ENCODE measurements around the gene PRRG2. TPM values are rescaled to one million over a fixed set of nuclear protein-coding genes. Genes with fewer than 3 reads are reported as not detected.

Gene PRRG2
- total and polyA plus RNA-seq, 2 of the 13 experiments (the other 11 are each of a cell fraction or from before 2014, with no cell fraction given), result 0.66 to 0.82 TPM

GRCh38 chr19:49580264-49581006 lies 681 bp upstream of the PRRG2 start, which contains the start of gene NOSIP (continued):
- TF ChIP-seq ATF2 (CRISPR knock-in tag; IDR thresholded peaks at IDR 0.05) (peak; percentile 91), KDM2A (CRISPR knock-in tag; IDR thresholded peaks at IDR 0.05; ENCODE audit: borderline replicate concordance, low read depth) (peak; percentile 66), ATRX (CRISPR knock-in tag; IDR thresholded peaks at IDR 0.05; ENCODE audit: borderline replicate concordance) (no peak), ZNF33A (CRISPR knock-in tag; IDR thresholded peaks at IDR 0.05; ENCODE audit: borderline replicate concordance) (peak; percentile 86; the same call in 1 of the 2 replicates), ZNF784 (CRISPR knock-in tag; IDR thresholded peaks at IDR 0.05; ENCODE audit: borderline replicate concordance) (no peak; the same call in 1 of the 2 replicates), HDAC1 (CRISPR knock-in tag; IDR thresholded peaks at IDR 0.05) (peak; percentile 83), IRF2 (CRISPR knock-in tag; IDR thresholded peaks at IDR 0.05) (peak; percentile 97), HOXA3 (CRISPR knock-in tag; IDR thresholded peaks at IDR 0.05) (peak; percentile 91), HES4 (CRISPR knock-in tag; IDR thresholded peaks at IDR 0.05; ENCODE audit: borderline replicate concordance) (no peak), TEAD2 (CRISPR knock-in tag; IDR thresholded peaks at IDR 0.05) (no peak), CCAR2 (optimal IDR thresholded peaks at IDR 0.05; ENCODE audit: low read depth, low read length) (peak; percentile 91), GRHL1 (CRISPR knock-in tag; conservative IDR thresholded peaks at IDR 0.05) (no peak), TBL1XR1 (IDR thresholded peaks at IDR 0.05; ENCODE audit: borderline replicate concordance, low read length, partially characterized antibody) (peak; percentile 44), ZNF275 (CRISPR knock-in tag; IDR thresholded peaks at IDR 0.05; ENCODE audit: borderline replicate concordance) (peak; percentile 28; the same call in 1 of the 2 replicates), ZNF224 (CRISPR knock-in tag; IDR thresholded peaks at IDR 0.05) (peak; percentile 81; the same call in 1 of the 2 replicates), PHF8 (CRISPR knock-in tag; IDR thresholded peaks at IDR 0.05) (peak; percentile 82), TGIF2 (CRISPR knock-in tag; IDR thresholded peaks at IDR 0.05) (peak; percentile 51; the same call in 1 of the 2 replicates), ZNF629 (CRISPR knock-in tag; conservative IDR thresholded peaks at IDR 0.05) (peak; percentile 85), ZBTB21 (CRISPR knock-in tag; IDR thresholded peaks at IDR 0.05) (0 out of 2 replicates have a peak, but pooled peaks have one; percentile 40)
- TF ChIP-seq, protein P1, sequence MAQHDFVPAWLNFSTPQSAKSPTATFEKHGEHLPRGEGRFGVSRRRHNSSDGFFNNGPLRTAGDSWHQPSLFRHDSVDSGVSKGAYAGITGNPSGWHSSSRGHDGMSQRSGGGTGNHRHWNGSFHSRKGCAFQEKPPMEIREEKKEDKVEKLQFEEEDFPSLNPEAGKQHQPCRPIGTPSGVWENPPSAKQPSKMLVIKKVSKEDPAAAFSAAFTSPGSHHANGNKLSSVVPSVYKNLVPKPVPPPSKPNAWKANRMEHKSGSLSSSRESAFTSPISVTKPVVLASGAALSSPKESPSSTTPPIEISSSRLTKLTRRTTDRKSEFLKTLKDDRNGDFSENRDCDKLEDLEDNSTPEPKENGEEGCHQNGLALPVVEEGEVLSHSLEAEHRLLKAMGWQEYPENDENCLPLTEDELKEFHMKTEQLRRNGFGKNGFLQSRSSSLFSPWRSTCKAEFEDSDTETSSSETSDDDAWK (CRISPR knock-in tag; IDR thresholded peaks at IDR 0.05), result no peak
- TF ChIP-seq, protein P2, sequence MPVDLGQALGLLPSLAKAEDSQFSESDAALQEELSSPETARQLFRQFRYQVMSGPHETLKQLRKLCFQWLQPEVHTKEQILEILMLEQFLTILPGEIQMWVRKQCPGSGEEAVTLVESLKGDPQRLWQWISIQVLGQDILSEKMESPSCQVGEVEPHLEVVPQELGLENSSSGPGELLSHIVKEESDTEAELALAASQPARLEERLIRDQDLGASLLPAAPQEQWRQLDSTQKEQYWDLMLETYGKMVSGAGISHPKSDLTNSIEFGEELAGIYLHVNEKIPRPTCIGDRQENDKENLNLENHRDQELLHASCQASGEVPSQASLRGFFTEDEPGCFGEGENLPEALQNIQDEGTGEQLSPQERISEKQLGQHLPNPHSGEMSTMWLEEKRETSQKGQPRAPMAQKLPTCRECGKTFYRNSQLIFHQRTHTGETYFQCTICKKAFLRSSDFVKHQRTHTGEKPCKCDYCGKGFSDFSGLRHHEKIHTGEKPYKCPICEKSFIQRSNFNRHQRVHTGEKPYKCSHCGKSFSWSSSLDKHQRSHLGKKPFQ (CRISPR knock-in tag; IDR thresholded peaks at IDR 0.05; ENCODE audit: insufficient replicate concordance), result peak; percentile 53

Measured in HepG2 (cell line).